SK-N-SH (cell line): ENCODE data around the gene WNK1. TPM values are rescaled to one million over a fixed set of nuclear protein-coding genes. Genes with fewer than 3 reads are reported as not detected.
A peak's percentile ranks its signal among the peaks of the same experiment; 100 is the strongest.

Source experiments
- CTCF ChIA-PET: fragments of 300-600, 350-600 bp; formaldehyde crosslinking; extraction: SDS; loops from one replicate; lab custom pipeline; 2021; lab: Yijun Ruan, JAX
- POLR2A ChIA-PET: fragments of 350-600 bp; sonication (Branson Sonifier 250); formaldehyde crosslinking; extraction: SDS; loops from one replicate; lab custom pipeline; 2020; ENCODE audit warnings: antibody characterized with exemption, inconsistent platforms; lab: Yijun Ruan, JAX
- DNase-seq: peaks from one replicate; pipeline ENCODE4 v3.0.0; 2012
- H2AFZ ChIP-seq: fragments of 200-600 bp; sonication (generic); 2 replicates; pipeline ENCODE4 v1.8.1; 2016; ENCODE audit warnings: antibody characterized with exemption, mild to moderate bottlenecking, low read depth
- H3F3A ChIP-seq: fragments of 200-600 bp; sonication (generic); replicated peaks from 2 replicates; pipeline ENCODE3; 2016; ENCODE audit warnings: antibody characterized with exemption, mild to moderate bottlenecking; ENCODE audit not compliant: insufficient read depth
- H3K27ac ChIP-seq, 2 experiments: fragments of 200-500 bp in 1 of 2; fragments of 200-600 bp in 1 of 2; sonication (Bioruptor generic) in 1 of 2; sonication (generic), shearing (Covaris generic) in 1 of 2; 2 replicates each; pipeline versions ENCODE4 v1.5.1 to v1.6.1; 2014 to 2016; ENCODE audit warnings: low read depth in 2 of 2, inconsistent platforms in 1 of 2, low read length in 1 of 2, mild to moderate bottlenecking in 1 of 2, mixed read lengths in 1 of 2
- H3K27me3 ChIP-seq: fragments of 200-600 bp; sonication (generic), shearing (Covaris generic); 2 replicates; pipeline ENCODE4 v1.6.1; 2016; ENCODE audit warnings: mixed run types; ENCODE audit not compliant: insufficient read depth
- H3K36me3 ChIP-seq, 2 experiments: fragments of 200-500 bp in 1 of 2; fragments of 200-600 bp in 1 of 2; sonication (Bioruptor generic) in 1 of 2; sonication (generic) in 1 of 2; replicated peaks in 1 of 2; 2 replicates each; pipeline versions ENCODE3 to v1.5.1; 2014 to 2016; ENCODE audit warnings: low read length in 1 of 2, mild to moderate bottlenecking in 1 of 2; ENCODE audit not compliant: insufficient read depth in 2 of 2, control insufficient read depth in 1 of 2
- H3K4me1 ChIP-seq, 2 experiments: fragments of 200-500 bp in 1 of 2; fragments of 200-600 bp in 1 of 2; sonication (Bioruptor generic) in 1 of 2; sonication (generic), shearing (Covaris generic) in 1 of 2; 2 replicates each; pipeline versions ENCODE4 v1.5.1 to v1.6.1; 2014 to 2016; ENCODE audit warnings: low read depth in 1 of 2, low read length in 1 of 2, mixed run types in 1 of 2; ENCODE audit not compliant: insufficient read depth in 2 of 2, control insufficient read depth in 1 of 2
- H3K4me2 ChIP-seq: fragments of 200-600 bp; sonication (generic), shearing (Covaris generic); 2 replicates; pipeline ENCODE4 v1.6.1; 2017; ENCODE audit warnings: mixed run types
- H3K4me3 ChIP-seq, 2 experiments: fragments of 200-500 bp in 1 of 2; fragments of 200-600 bp in 1 of 2; sonication (Bioruptor generic) in 1 of 2; sonication (generic), shearing (Covaris generic) in 1 of 2; 2 replicates each; pipeline versions ENCODE4 v1.5.1 to v1.8.1; 2014 to 2016; ENCODE audit warnings: low read depth in 2 of 2, inconsistent platforms in 1 of 2, low read length in 1 of 2, mild to moderate bottlenecking in 1 of 2, mixed read lengths in 1 of 2, moderate library complexity in 1 of 2
- H3K79me2 ChIP-seq: fragments of 200-600 bp; sonication (generic); 2 replicates; pipeline ENCODE4 v1.8.1; 2017; ENCODE audit warnings: mild to moderate bottlenecking; ENCODE audit not compliant: insufficient read depth
- H3K9ac ChIP-seq: fragments of 200-600 bp; sonication (generic); 2 replicates; pipeline ENCODE4 v1.6.1; 2017; ENCODE audit warnings: mixed run types
- H3K9me2 ChIP-seq: fragments of 200-600 bp; sonication (generic); 2 replicates; pipeline ENCODE4 v1.6.1; 2017; ENCODE audit warnings: mixed run types
- H3K9me3 ChIP-seq: fragments of 200-600 bp; sonication (generic); 2 replicates; pipeline ENCODE4 v1.6.1; 2017; ENCODE audit warnings: mixed run types, mild to moderate bottlenecking, moderate library complexity
- H4K20me1 ChIP-seq: fragments of 200-600 bp; sonication (generic); 2 replicates; pipeline ENCODE4 v1.6.1; 2017; ENCODE audit warnings: mild to moderate bottlenecking, mixed run types; ENCODE audit not compliant: insufficient read depth
- CHD2 ChIP-seq: fragments of 150-350 bp; IDR thresholded peaks from 2 replicates; pipeline ENCODE4 v1.6.1; 2018; ENCODE audit warnings: low read length; ENCODE audit not compliant: partially characterized antibody
- EP300 ChIP-seq, 2 experiments: IDR thresholded peaks; 2 replicates each; pipeline versions ENCODE4 v1.4.0 to v1.6.1; 2012; ENCODE audit warnings: borderline replicate concordance in 1 of 2, low read depth in 1 of 2, low read length in 1 of 2
- FOSL2 ChIP-seq: IDR thresholded peaks from 2 replicates; pipeline ENCODE4 v1.4.0; 2012; ENCODE audit warnings: low read depth, mild to moderate bottlenecking, moderate library complexity, borderline replicate concordance
- FOXJ3 ChIP-seq: sonication (generic); formaldehyde crosslinking; IDR thresholded peaks from 2 replicates; pipeline ENCODE4 v1.5.1; 2020; ENCODE audit warnings: mild to moderate bottlenecking, missing genetic modification reagents
- GATA2 ChIP-seq: sonication (generic); formaldehyde crosslinking; IDR thresholded peaks from 2 replicates; pipeline ENCODE4 v1.5.0; 2020; ENCODE audit warnings: mild to moderate bottlenecking, missing genetic modification reagents
- IRF3 ChIP-seq: fragments of 150-350 bp; IDR thresholded peaks from 2 replicates; pipeline ENCODE4 v1.6.1; 2016; ENCODE audit warnings: mild to moderate bottlenecking, low read depth, low read length
- MEF2A ChIP-seq: IDR thresholded peaks from 2 replicates; pipeline ENCODE4 v1.4.0; 2012; ENCODE audit warnings: low read depth, borderline replicate concordance
- MXI1 ChIP-seq: IDR thresholded peaks from 2 replicates; pipeline ENCODE4 v1.6.1; 2012; ENCODE audit warnings: mild to moderate bottlenecking, low read depth, low read length, improper control_type of control experiment
- NFIC ChIP-seq: IDR thresholded peaks from 2 replicates; pipeline ENCODE4 v1.4.0; 2012; ENCODE audit warnings: borderline replicate concordance
- PBX3 ChIP-seq: IDR thresholded peaks from 2 replicates; pipeline ENCODE4; 2012
- RXRA ChIP-seq: IDR thresholded peaks from 2 replicates; pipeline ENCODE4 v1.4.0; 2012; ENCODE audit warnings: low read depth, mild to moderate bottlenecking, borderline replicate concordance
- SMC3 ChIP-seq: IDR thresholded peaks from 2 replicates; pipeline ENCODE4 v1.6.1; 2012; ENCODE audit warnings: low read depth, low read length, improper control_type of control experiment
- TCF12 ChIP-seq: IDR thresholded peaks from 2 replicates; pipeline ENCODE4 v1.4.0; 2012
- USF1 ChIP-seq: IDR thresholded peaks from 2 replicates; pipeline ENCODE4 v1.4.0; 2012; ENCODE audit warnings: low read depth, borderline replicate concordance
- USF2 ChIP-seq: fragments of 150-350 bp; IDR thresholded peaks from 2 replicates; pipeline ENCODE4 v1.6.1; 2017; ENCODE audit warnings: antibody characterized with exemption, low read length, low read depth, borderline replicate concordance
- YY1 ChIP-seq: IDR thresholded peaks from 2 replicates; pipeline ENCODE4 v1.4.0; 2012; ENCODE audit warnings: low read depth, mild to moderate bottlenecking
- WGBS: methylation state at CpG from one replicate; pipeline ENCODE4 v1.1.6; 2017; ENCODE audit warnings: low lambda C conversion rate; 5-methylcytosine and 5-hydroxymethylcytosine counted together
- polyA plus RNA-seq, 3 experiments: library from polyadenylated mRNA; depleted of rRNA; stranded (reverse); fragments of >200 nt; gene quantifications; 2 replicates each; pipeline ENCODE4 v1.2.3, GENCODE V29; 2012
- TF ChIP-seq, protein P1 (sequence below): IDR thresholded peaks from 2 replicates; pipeline ENCODE4 v1.6.1; 2012; ENCODE audit warnings: mild to moderate bottlenecking, low read depth, low read length, moderate library complexity

The WNK1 gene
- polyA plus RNA-seq, 1 of the 3 experiments (the other 2 are of a cell fraction): 30.5 TPM

DNA sequence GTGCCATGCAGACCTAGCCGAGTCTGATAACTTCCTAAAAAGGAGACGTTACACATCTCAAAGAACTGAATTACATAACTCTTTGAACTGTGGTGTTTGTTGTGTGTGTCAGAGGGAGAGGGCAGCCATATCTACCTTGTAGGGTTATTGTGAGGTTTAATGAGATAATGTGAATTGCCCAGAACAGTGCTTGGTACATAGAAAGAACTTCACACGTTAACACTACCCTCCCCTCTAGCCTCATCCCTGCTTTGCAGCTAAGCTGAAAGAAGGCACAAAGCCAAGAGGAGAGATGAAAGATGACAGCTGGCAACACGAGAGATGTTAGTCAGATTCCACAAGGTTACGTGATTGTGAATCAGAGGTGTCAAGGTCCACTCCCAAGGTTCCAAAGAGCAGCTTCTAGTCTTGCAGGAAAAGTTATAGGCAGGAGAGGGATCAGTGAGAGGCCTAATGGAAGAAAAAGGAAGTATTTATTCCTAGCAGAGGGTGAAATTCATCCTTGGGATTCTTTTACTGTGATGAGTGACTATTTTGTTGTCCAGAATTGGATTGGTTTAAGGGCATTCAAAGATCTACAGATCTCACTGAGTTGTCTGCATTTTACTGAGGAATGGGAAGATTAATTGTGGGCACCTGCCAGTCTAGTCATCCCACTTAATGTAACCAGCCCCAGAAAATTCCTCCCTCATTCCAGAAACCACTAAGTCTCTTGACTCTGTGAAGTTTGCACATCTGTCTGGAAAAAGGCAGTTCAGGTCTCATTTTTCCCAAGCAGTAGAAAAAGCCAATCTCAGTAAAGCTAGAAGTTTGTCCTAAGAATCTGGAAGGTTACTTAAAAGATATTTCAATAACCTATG, 25.9 kb upstream of the WNK1 start:
- Histone ChIP-seq H3K4me3 (no peak overlapping the region), H3K4me2 (no peak overlapping the region), H3K9me3 (no peaks in the 10 kb centered on the region), H3K27ac (no peak overlapping the region; a peak in 1 of 4 replicates), H4K20me1 (no peaks in the 10 kb centered on the region), H3K9ac (no peak overlapping the region), H3K27me3 (no peaks in the 10 kb centered on the region), H3K79me2 (no peaks in the 10 kb centered on the region), H3K9me2 (no peaks in the 10 kb centered on the region), H3K4me1 (no peaks in the 10 kb centered on the region), H3K36me3 (no peaks in the 10 kb centered on the region), H2AFZ (no peak overlapping the region), H3F3A (no peaks in the 10 kb centered on the region)
- TF ChIP-seq USF1 (no peak), FOSL2 (peak; percentile 17; the same call in 1 of the 2 replicates), TCF12 (peak; percentile 47; the same call in 1 of the 2 replicates), PBX3 (peak; percentile 64), MXI1 (no peak), FOXJ3 (CRISPR knock-in tag) (no peak), NFIC (peak; percentile 43)
- DNase-seq: no peak
- POLR2A ChIA-PET: no interaction called here
- CTCF ChIA-PET: interaction anchor here (0.9 to 1.4 kb wide), 3 partner anchors 100 to 273 kb away, joined by 3 read pairs; no protein-coding TSS in a partner anchor
- WGBS: 50% methylated on average over 5 of the region's 5 CpGs

DNA sequence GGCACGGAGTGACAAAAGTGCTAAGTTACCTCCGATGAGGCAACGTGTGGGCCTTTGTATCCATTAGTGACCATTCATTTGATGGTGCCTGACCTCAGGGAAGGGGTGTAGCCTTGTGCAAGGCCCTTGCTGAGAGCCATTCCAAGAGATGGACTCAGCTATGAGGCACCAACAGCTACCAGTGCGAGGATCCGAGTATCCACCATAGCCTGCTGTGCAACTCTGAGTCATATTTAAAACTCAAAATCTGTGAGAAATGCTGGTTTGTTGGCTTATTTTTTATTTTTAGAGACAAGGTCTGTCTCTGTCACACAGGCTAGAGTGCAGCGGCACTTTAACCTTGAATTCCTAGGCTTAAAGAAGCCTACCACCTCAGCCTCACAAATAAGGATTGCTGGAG, 25.1 kb upstream of the WNK1 start:
- no peaks in the 10 kb centered on the region for H3K9me3 ChIP-seq
- no peak overlapping the region for H2AFZ ChIP-seq
- no peak overlapping the region for H3K4me3 ChIP-seq
- 85% methylated on average over 6 of the region's 6 CpGs for WGBS
- no peak overlapping the region for H3K27ac ChIP-seq
- no peaks in the 10 kb centered on the region for H3F3A ChIP-seq
- no peak overlapping the region for H3K4me2 ChIP-seq
- DNase-seq: no peak
- H3K36me3 ChIP-seq: no peaks in the 10 kb centered on the region
- no peaks in the 10 kb centered on the region for H3K79me2 ChIP-seq
- H3K27me3 ChIP-seq: no peaks in the 10 kb centered on the region
- POLR2A ChIA-PET: no interaction called here
- CTCF ChIA-PET: interaction anchor here (0.9 to 1.4 kb wide), 3 partner anchors 101 to 274 kb away, joined by 3 read pairs; no protein-coding TSS in a partner anchor
- no peaks in the 10 kb centered on the region for H3K4me1 ChIP-seq
- H3K9me2 ChIP-seq: no peaks in the 10 kb centered on the region
- no peaks in the 10 kb centered on the region for H4K20me1 ChIP-seq
- no peak overlapping the region for H3K9ac ChIP-seq
- no peak for TF ChIP-seq CHD2
- no peak for TF ChIP-seq RXRA
- TF ChIP-seq GATA2 (CRISPR knock-in tag): no peak
- no peak for TF ChIP-seq SMC3
- TF ChIP-seq USF2: no peak
- no peak for TF ChIP-seq PBX3
- TF ChIP-seq IRF3: no peak
- no peak for TF ChIP-seq MEF2A
- TF ChIP-seq, protein P1, sequence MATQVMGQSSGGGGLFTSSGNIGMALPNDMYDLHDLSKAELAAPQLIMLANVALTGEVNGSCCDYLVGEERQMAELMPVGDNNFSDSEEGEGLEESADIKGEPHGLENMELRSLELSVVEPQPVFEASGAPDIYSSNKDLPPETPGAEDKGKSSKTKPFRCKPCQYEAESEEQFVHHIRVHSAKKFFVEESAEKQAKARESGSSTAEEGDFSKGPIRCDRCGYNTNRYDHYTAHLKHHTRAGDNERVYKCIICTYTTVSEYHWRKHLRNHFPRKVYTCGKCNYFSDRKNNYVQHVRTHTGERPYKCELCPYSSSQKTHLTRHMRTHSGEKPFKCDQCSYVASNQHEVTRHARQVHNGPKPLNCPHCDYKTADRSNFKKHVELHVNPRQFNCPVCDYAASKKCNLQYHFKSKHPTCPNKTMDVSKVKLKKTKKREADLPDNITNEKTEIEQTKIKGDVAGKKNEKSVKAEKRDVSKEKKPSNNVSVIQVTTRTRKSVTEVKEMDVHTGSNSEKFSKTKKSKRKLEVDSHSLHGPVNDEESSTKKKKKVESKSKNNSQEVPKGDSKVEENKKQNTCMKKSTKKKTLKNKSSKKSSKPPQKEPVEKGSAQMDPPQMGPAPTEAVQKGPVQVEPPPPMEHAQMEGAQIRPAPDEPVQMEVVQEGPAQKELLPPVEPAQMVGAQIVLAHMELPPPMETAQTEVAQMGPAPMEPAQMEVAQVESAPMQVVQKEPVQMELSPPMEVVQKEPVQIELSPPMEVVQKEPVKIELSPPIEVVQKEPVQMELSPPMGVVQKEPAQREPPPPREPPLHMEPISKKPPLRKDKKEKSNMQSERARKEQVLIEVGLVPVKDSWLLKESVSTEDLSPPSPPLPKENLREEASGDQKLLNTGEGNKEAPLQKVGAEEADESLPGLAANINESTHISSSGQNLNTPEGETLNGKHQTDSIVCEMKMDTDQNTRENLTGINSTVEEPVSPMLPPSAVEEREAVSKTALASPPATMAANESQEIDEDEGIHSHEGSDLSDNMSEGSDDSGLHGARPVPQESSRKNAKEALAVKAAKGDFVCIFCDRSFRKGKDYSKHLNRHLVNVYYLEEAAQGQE: no peak
- no peak for TF ChIP-seq EP300 (IDR thresholded peaks at IDR 0.05; ENCODE audit: borderline replicate concordance in 1 of 2, low read depth in 1 of 2, low read length in 1 of 2)
- no peak for TF ChIP-seq YY1
